ENCODE measurements around the gene PRR7.

GRCh38 chr5:177456591-177456964 is 10.0 kb downstream of the PRR7 start:
- TF ChIP-seq CTCF (IDR thresholded peaks at IDR 0.05; ENCODE audit: low read length) (no peak), EZH2 (optimal IDR thresholded peaks at IDR 0.05; ENCODE audit: low read depth, low read length) (no peak)

Measured in MM.1S (cell line).